HCT116 (cell line): Measurements from ENCODE around the gene VPS26A. TPM values are rescaled to one million over a fixed set of nuclear protein-coding genes. Genes with fewer than 3 reads are reported as not detected.
"Not testable (repeated sequence)": the region's sequence is repeated elsewhere in the genome, so short reads cannot be mapped to it uniquely, and the experiment has no call there.

Experiments
- ATAC-seq: fragments of 200-7000 bp; cut with Tn5 transposase; 2 replicates; pipeline ENCODE4 v1.9.1; 2020; ENCODE audit warnings: mild to moderate bottlenecking, moderate library complexity
- BruUV-seq: library from RNA; stranded (reverse); fragments of 400-500 nt; replicated peaks from 2 replicates; lab custom pipeline; 2021; lab: Mats Ljungman, UMichigan
- CTCF ChIA-PET: fragments of 300-600 bp; sonication (Branson Sonifier 250); formaldehyde crosslinking; loops from one replicate; lab custom pipeline; 2021; ENCODE audit warnings: antibody characterized with exemption; lab: Charles Lee
- POLR2A ChIA-PET: fragments of 300-600, 350-600 bp; sonication (Branson Sonifier 250); formaldehyde crosslinking; loops from one replicate; lab custom pipeline; 2021; ENCODE audit warnings: antibody characterized with exemption; lab: Charles Lee
- RAD21 ChIA-PET, 2 experiments: fragments of 300-600 bp; sonication (Branson Sonifier 250); formaldehyde crosslinking; loops; one replicate each; lab custom pipeline; 2023; ENCODE audit warnings: low total read pairs in 2 of 2; ENCODE audit not compliant: uncharacterized antibody in 2 of 2, unreplicated experiment in 2 of 2, low non-redundant PET in 1 of 2; lab: Charles Lee
- DNase-seq: peaks from one replicate; pipeline ENCODE4 v3.0.0-alpha.2; 2010; ENCODE audit warnings: low read depth, low spot score
- H2AFZ ChIP-seq: fragments of 200-600 bp; shearing (Covaris generic), sonication (generic); 2 replicates; pipeline ENCODE4 v1.6.1; 2017; ENCODE audit warnings: low read depth, mixed run types, mixed read lengths, antibody characterized with exemption, low read length; ENCODE audit not compliant: poor library complexity, severe bottlenecking
- H3K27ac ChIP-seq: 2 replicates; pipeline ENCODE4 v1.5.1; 2012; ENCODE audit warnings: low read depth, low read length
- H3K27me3 ChIP-seq: fragments of 200-600 bp; sonication (generic); 2 replicates; pipeline ENCODE4 v1.6.1; 2016; ENCODE audit warnings: mixed run types, low read length, mixed read lengths; ENCODE audit not compliant: insufficient read depth
- H3K36me3 ChIP-seq, 2 experiments: fragments of 200-500 bp in 1 of 2; fragments of 200-600 bp in 1 of 2; sonication (Bioruptor generic) in 1 of 2; sonication (generic) in 1 of 2; 2 replicates each; pipeline versions ENCODE4 v1.5.1 to v1.6.1; 2014 to 2016; ENCODE audit warnings: low read length in 2 of 2, inconsistent platforms in 1 of 2, mixed read lengths in 1 of 2, mixed run types in 1 of 2; ENCODE audit not compliant: insufficient read depth in 2 of 2, control insufficient read depth in 1 of 2
- H3K4me1 ChIP-seq, 2 experiments: fragments of 200-600 bp in 1 of 2; sonication (generic) in 1 of 2; 2 replicates each; pipeline versions ENCODE4 v1.5.1 to v1.6.1; 2012 to 2017; ENCODE audit warnings: low read length in 2 of 2, inconsistent platforms in 1 of 2, mild to moderate bottlenecking in 1 of 2, mixed read lengths in 1 of 2, mixed run types in 1 of 2, moderate library complexity in 1 of 2; ENCODE audit not compliant: insufficient read depth in 2 of 2, control insufficient read depth in 1 of 2
- H3K4me2 ChIP-seq: fragments of 200-600 bp; sonication (generic); 2 replicates; pipeline ENCODE4 v1.6.1; 2017; ENCODE audit warnings: mixed run types, low read length, mixed read lengths
- H3K4me3 ChIP-seq, 2 experiments: fragments of 200-600 bp in 1 of 2; sonication (generic) in 1 of 2; replicated peaks in 1 of 2; 2 replicates each; pipeline ENCODE4 v1.5.1; 2011 to 2016; ENCODE audit warnings: low read length in 2 of 2, control low read depth in 1 of 2, low read depth in 1 of 2, mild to moderate bottlenecking in 1 of 2, mixed read lengths in 1 of 2, mixed run types in 1 of 2
- H3K79me2 ChIP-seq: fragments of 200-600 bp; sonication (generic); 2 replicates; pipeline ENCODE4 v1.6.1; 2017; ENCODE audit warnings: mild to moderate bottlenecking, mixed run types, low read length, moderate library complexity, mixed read lengths; ENCODE audit not compliant: insufficient read depth
- H3K9ac ChIP-seq: fragments of 200-600 bp; sonication (generic); 2 replicates; pipeline ENCODE4 v1.6.1; 2016; ENCODE audit warnings: low read length, mixed read lengths
- H3K9me2 ChIP-seq: fragments of 200-600 bp; sonication (generic), shearing (Covaris generic); 2 replicates; pipeline ENCODE4 v1.6.1; 2017; ENCODE audit warnings: mixed run types, mild to moderate bottlenecking, moderate library complexity; ENCODE audit not compliant: insufficient read depth
- H3K9me3 ChIP-seq, 2 experiments: fragments of 200-500 bp in 1 of 2; fragments of 200-600 bp in 1 of 2; sonication (Bioruptor generic) in 1 of 2; sonication (generic) in 1 of 2; 2 replicates each; pipeline ENCODE4 v1.6.1; 2014 to 2017; ENCODE audit warnings: low read length in 2 of 2, mixed read lengths in 2 of 2, inconsistent platforms in 1 of 2, low read depth in 1 of 2, mild to moderate bottlenecking in 1 of 2, mixed run types in 1 of 2, moderate library complexity in 1 of 2; ENCODE audit not compliant: control insufficient read depth in 1 of 2, insufficient read depth in 1 of 2
- H4K20me1 ChIP-seq: fragments of 200-600 bp; sonication (generic), shearing (Covaris generic); 2 replicates; pipeline ENCODE4 v1.6.1; 2017; ENCODE audit warnings: mixed run types, mild to moderate bottlenecking, moderate library complexity; ENCODE audit not compliant: insufficient read depth
- EGR1 ChIP-seq: IDR thresholded peaks from 2 replicates; pipeline ENCODE4 v1.6.1; 2012; ENCODE audit warnings: low read depth
- FOSL1 ChIP-seq: IDR thresholded peaks from 2 replicates; pipeline ENCODE4 v1.6.1; 2012; ENCODE audit warnings: low read depth
- RAD21 ChIP-seq: IDR thresholded peaks from 2 replicates; pipeline ENCODE4 v1.6.1; 2012; ENCODE audit warnings: low read depth, mild to moderate bottlenecking
- REST ChIP-seq: IDR thresholded peaks from 2 replicates; pipeline ENCODE4 v1.6.1; 2012; ENCODE audit warnings: low read depth
- SP1 ChIP-seq: IDR thresholded peaks from 2 replicates; pipeline ENCODE4 v1.6.1; 2012; ENCODE audit warnings: low read depth
- SRF ChIP-seq: IDR thresholded peaks from 2 replicates; pipeline ENCODE4 v1.6.1; 2012; ENCODE audit warnings: low read depth
- ZNF274 ChIP-seq: fragments of 200-500 bp; sonication (Bioruptor generic); IDR thresholded peaks from 2 replicates; pipeline ENCODE4 v1.6.1; 2014; ENCODE audit warnings: mild to moderate bottlenecking, low read depth, low read length, inconsistent platforms
- intact Hi-C: fragments of 100-400 bp; cut with micrococcal nuclease; formaldehyde crosslinking; loops from 2 replicates; pipeline ENCODE4 v1.10.0; 2022
- total RNA-seq: library from RNA; stranded (reverse); gene quantifications from one replicate; pipeline ENCODE4 v1.2.1, GENCODE V29; 2021; ENCODE audit not compliant: unreplicated experiment
- TF ChIP-seq, protein P1 (sequence below), 3 experiments: fragments of 200-600 bp in 1 of 3; sonication (generic) in 1 of 3; IDR thresholded peaks in 2 of 3; conservative IDR thresholded peaks in 1 of 3; 2 replicates each; pipeline ENCODE4 v1.5.1; 2012 to 2017; ENCODE audit warnings: low read depth in 2 of 3, low read length in 2 of 3, antibody characterized with exemption in 1 of 3, borderline replicate concordance in 1 of 3, control low read depth in 1 of 3, mild to moderate bottlenecking in 1 of 3, mixed read lengths in 1 of 3, mixed run types in 1 of 3, moderate library complexity in 1 of 3; ENCODE audit not compliant: insufficient read depth in 1 of 3

The VPS26A gene
- total RNA-seq, 1 experiment from 2014 or later, result 65.1 TPM

DNA sequence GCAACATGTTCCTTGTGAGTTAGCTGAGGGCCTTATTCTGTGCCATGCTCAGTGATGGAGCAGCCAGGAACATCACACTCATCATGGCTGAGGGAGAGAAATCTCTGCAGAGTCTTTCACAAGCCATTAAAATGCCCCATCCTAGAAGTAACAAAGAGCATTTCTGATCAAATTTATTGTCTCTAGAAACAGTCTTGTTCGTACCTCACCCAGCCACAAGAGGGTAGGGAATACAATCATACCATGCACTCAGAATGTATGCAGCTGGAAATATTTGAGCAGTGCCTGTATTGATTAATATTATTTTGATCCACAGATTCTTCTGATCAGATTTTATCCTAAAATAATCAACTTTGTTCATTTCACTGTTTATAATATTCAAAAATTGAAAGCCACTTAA, 17.3 kb downstream of the VPS26A start:
- peaks cover 56% of the 10 kb centered on the region for H3K79me2 ChIP-seq
- intact Hi-C loops, result no loop called here
- no peaks in the 10 kb centered on the region for H3K9me2 ChIP-seq
- TF ChIP-seq SRF, result no peak
- no peak for TF ChIP-seq EGR1
- TF ChIP-seq RAD21, result peak; percentile 17; the same call in 1 of the 2 replicates
- TF ChIP-seq REST, result no peak
- TF ChIP-seq, protein P1, sequence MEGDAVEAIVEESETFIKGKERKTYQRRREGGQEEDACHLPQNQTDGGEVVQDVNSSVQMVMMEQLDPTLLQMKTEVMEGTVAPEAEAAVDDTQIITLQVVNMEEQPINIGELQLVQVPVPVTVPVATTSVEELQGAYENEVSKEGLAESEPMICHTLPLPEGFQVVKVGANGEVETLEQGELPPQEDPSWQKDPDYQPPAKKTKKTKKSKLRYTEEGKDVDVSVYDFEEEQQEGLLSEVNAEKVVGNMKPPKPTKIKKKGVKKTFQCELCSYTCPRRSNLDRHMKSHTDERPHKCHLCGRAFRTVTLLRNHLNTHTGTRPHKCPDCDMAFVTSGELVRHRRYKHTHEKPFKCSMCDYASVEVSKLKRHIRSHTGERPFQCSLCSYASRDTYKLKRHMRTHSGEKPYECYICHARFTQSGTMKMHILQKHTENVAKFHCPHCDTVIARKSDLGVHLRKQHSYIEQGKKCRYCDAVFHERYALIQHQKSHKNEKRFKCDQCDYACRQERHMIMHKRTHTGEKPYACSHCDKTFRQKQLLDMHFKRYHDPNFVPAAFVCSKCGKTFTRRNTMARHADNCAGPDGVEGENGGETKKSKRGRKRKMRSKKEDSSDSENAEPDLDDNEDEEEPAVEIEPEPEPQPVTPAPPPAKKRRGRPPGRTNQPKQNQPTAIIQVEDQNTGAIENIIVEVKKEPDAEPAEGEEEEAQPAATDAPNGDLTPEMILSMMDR (IDR thresholded peaks at IDR 0.05 in 2 of 3, conservative IDR thresholded peaks at IDR 0.05 in 1 of 3; ENCODE audit: borderline replicate concordance in 1 of 3, insufficient read depth in 1 of 3, low read depth in 2 of 3, low read length in 2 of 3), result peak in 1 of 3 experiments; percentile 32; a peak in 2 of 6 replicates
- TF ChIP-seq ZNF274, result no peak
- TF ChIP-seq SP1, result no peak
- TF ChIP-seq FOSL1, result no peak
- no peak overlapping the region for H3K4me3 ChIP-seq
- no peak for DNase-seq
- H3K4me2 ChIP-seq, result no peak overlapping the region
- H3K9me3 ChIP-seq, result no peaks in the 10 kb centered on the region
- H3K27ac ChIP-seq, result no peak overlapping the region
- H3K4me1 ChIP-seq, result no peaks in the 10 kb centered on the region
- ChIA-PET CTCF (no interaction called here), POLR2A (no interaction called here), RAD21 (no interaction called here)
- H4K20me1 ChIP-seq, result no peaks in the 10 kb centered on the region
- H3K9ac ChIP-seq, result no peak overlapping the region
- H2AFZ ChIP-seq, result no peak overlapping the region
- no TSS peak for BruUV-seq
- H3K27me3 ChIP-seq, result no peaks in the 10 kb centered on the region
- no peak; the same call in 1 of the 2 replicates for ATAC-seq
- H3K36me3 ChIP-seq, result peaks cover 0 to 2% of the 10 kb centered on the region in 2 experiments; a peak in 1 of 4 replicates

DNA sequence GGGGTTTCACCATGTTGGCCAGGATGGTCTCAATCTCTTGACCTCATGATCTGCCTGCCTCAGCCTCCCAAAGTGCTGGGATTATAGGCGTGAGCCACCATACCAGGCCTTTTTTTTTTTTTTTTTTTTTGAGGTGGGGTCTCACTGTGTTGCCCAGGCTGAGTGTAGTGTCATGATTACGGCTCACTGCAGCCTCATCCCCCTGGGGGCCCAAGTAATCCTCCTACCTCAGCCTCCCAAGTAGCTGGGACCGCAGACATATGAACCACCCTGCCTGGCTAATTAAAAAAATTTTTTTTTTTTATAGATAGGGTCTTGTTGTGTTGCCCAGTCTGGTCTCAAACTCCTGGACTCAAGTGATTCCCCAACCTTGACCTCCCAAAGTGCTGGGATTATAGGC, 18.1 kb downstream of the VPS26A start:
- ATAC-seq, CTCF ChIA-PET: not testable (repeated sequence)

More for the DNA sequence above, 18.1 kb downstream of the VPS26A start:
- H2AFZ ChIP-seq, H3K4me2 ChIP-seq, H3K9ac ChIP-seq, BruUV-seq, H3K36me3 ChIP-seq, H3K9me3 ChIP-seq, RAD21 ChIA-PET, H3K27ac ChIP-seq, intact Hi-C loops, H3K27me3 ChIP-seq, H3K4me1 ChIP-seq, H3K9me2 ChIP-seq, DNase-seq, POLR2A ChIA-PET, H3K4me3 ChIP-seq, H4K20me1 ChIP-seq: not testable (repeated sequence)
- H3K79me2 ChIP-seq, result peaks cover 62% of the 10 kb centered on the region
